PC-9 (cell line): ENCODE results near the gene ARHGAP10. TPM values are rescaled to one million over a fixed set of nuclear protein-coding genes. Genes with fewer than 3 reads are reported as not detected.

Source experiments
- BruUV-seq: library from RNA; stranded (reverse); fragments of 400-500 nt; replicated peaks from 2 replicates; lab custom pipeline; 2021; lab: Mats Ljungman, UMichigan
- CTCF ChIA-PET: fragments of 300-600 bp; sonication (Branson Sonifier 250); formaldehyde crosslinking; loops from one replicate; lab custom pipeline; 2022; ENCODE audit warnings: antibody characterized with exemption; lab: Charles Lee
- POLR2A ChIA-PET: fragments of 300-600 bp; sonication (Branson Sonifier 250); formaldehyde crosslinking; loops from one replicate; lab custom pipeline; 2022; ENCODE audit warnings: antibody characterized with exemption; ENCODE audit not compliant: unreplicated experiment; lab: Charles Lee
- DNase-seq, 2 experiments: peaks; one replicate each; pipeline versions ENCODE4 v3.0.0 to v3.0.0-alpha.2; 2015 to 2022; ENCODE audit warnings: mixed read lengths in 1 of 2
- H2AFZ ChIP-seq: fragments of 200-600 bp; sonication (generic); 2 replicates; pipeline ENCODE4 v1.8.1; 2017; ENCODE audit warnings: antibody characterized with exemption
- H3F3A ChIP-seq: fragments of 200-600 bp; sonication (generic); 2 replicates; pipeline ENCODE4 v1.8.1; 2017; ENCODE audit warnings: antibody characterized with exemption, mild to moderate bottlenecking, low read depth; ENCODE audit not compliant: insufficient read depth
- H3K27ac ChIP-seq: fragments of 200-600 bp; sonication (generic); 2 replicates; pipeline ENCODE4 v1.6.1; 2016; ENCODE audit warnings: mixed run types
- H3K27me3 ChIP-seq: fragments of 200-600 bp; sonication (generic); 2 replicates; pipeline ENCODE4 v1.6.1; 2016; ENCODE audit warnings: low read depth, mixed run types; ENCODE audit not compliant: insufficient read depth
- H3K36me3 ChIP-seq: fragments of 200-600 bp; sonication (generic); 2 replicates; pipeline ENCODE4 v1.6.1; 2016; ENCODE audit warnings: low read depth, mixed run types
- H3K4me1 ChIP-seq: fragments of 200-600 bp; sonication (generic); replicated peaks from 2 replicates; pipeline ENCODE4 v1.6.1; 2016; ENCODE audit warnings: mixed run types; ENCODE audit not compliant: insufficient read depth
- H3K4me2 ChIP-seq: fragments of 200-600 bp; sonication (generic); 2 replicates; pipeline ENCODE4 v1.6.1; 2017; ENCODE audit warnings: mixed run types
- H3K4me3 ChIP-seq: fragments of 200-600 bp; sonication (generic); 2 replicates; pipeline ENCODE4 v1.6.1; 2016; ENCODE audit warnings: mixed run types
- H3K79me2 ChIP-seq: fragments of 200-600 bp; sonication (generic); 2 replicates; pipeline ENCODE4 v1.6.1; 2017; ENCODE audit warnings: low read depth, mixed run types
- H3K9me2 ChIP-seq: fragments of 200-600 bp; sonication (generic); 2 replicates; pipeline ENCODE4 v1.8.1; 2017; ENCODE audit warnings: mild to moderate bottlenecking; ENCODE audit not compliant: insufficient read depth
- H3K9me3 ChIP-seq: fragments of 200-600 bp; sonication (generic); 2 replicates; pipeline ENCODE4 v1.8.1; 2016; ENCODE audit warnings: low read depth; ENCODE audit not compliant: insufficient read depth
- H4K20me1 ChIP-seq: fragments of 200-600 bp; sonication (generic); 2 replicates; pipeline ENCODE4 v1.8.1; 2017; ENCODE audit not compliant: insufficient read depth
- CTCF ChIP-seq: fragments of 200-600 bp; sonication (generic); conservative IDR thresholded peaks from 2 replicates; pipeline ENCODE4 v1.6.1; 2017; ENCODE audit warnings: mixed run types, antibody characterized with exemption, mild to moderate bottlenecking, moderate library complexity
- EZH2 ChIP-seq: fragments of 200-600 bp; sonication (generic); IDR thresholded peaks from 2 replicates; pipeline ENCODE4 v1.8.0; 2017; ENCODE audit warnings: antibody characterized with exemption, low read depth
- intact Hi-C: fragments of 100-400 bp; cut with micrococcal nuclease; formaldehyde crosslinking; loops from one replicate; pipeline ENCODE4 v1.10.0; 2022; ENCODE audit not compliant: unreplicated experiment
- total RNA-seq: library from RNA; stranded (reverse); gene quantifications from 2 replicates; pipeline ENCODE4 v1.2.3, GENCODE V29; 2021

Gene ARHGAP10
- total RNA-seq, 1 experiment from 2014 or later: 27.5 TPM

GRCh38 chr4:148090503-148091476 is 358.9 kb downstream of the ARHGAP10 start:
- ChIA-PET POLR2A (no interaction called here), CTCF (no interaction called here)
- no peak for TF ChIP-seq EZH2
- TF ChIP-seq CTCF: no peak
- no peak for DNase-seq
- Histone ChIP-seq H3K27me3 (no peaks in the 10 kb centered on the region), H3K36me3 (no peaks in the 10 kb centered on the region), H3K4me1 (no peaks in the 10 kb centered on the region), H3K9me3 (no peaks in the 10 kb centered on the region), H3F3A (no peaks in the 10 kb centered on the region), H3K9me2 (no peaks in the 10 kb centered on the region), H2AFZ (no peak overlapping the region), H3K79me2 (no peaks in the 10 kb centered on the region), H3K4me3 (no peak overlapping the region), H4K20me1 (no peaks in the 10 kb centered on the region), H3K4me2 (no peak overlapping the region), H3K27ac (no peak overlapping the region)
- no TSS peak for BruUV-seq
- intact Hi-C loops: no loop called here

GRCh38 chr4:148091896-148092295 is 360.0 kb downstream of the ARHGAP10 start:
- no peaks in the 10 kb centered on the region for H4K20me1 ChIP-seq
- H3K27me3 ChIP-seq: no peaks in the 10 kb centered on the region
- H3K4me2 ChIP-seq: no peak overlapping the region
- H3K79me2 ChIP-seq: no peaks in the 10 kb centered on the region
- no TSS peak for BruUV-seq
- no peak overlapping the region for H2AFZ ChIP-seq
- CTCF ChIA-PET: no interaction called here
- no peaks in the 10 kb centered on the region for H3K36me3 ChIP-seq
- H3K27ac ChIP-seq: no peak overlapping the region
- H3K9me3 ChIP-seq: no peaks in the 10 kb centered on the region
- no peaks in the 10 kb centered on the region for H3K9me2 ChIP-seq
- H3K4me3 ChIP-seq: no peak overlapping the region
- POLR2A ChIA-PET: interaction anchor here (0.7 kb wide), 1 partner anchor 23 kb away, joined by 5 read pairs; no protein-coding TSS in a partner anchor
- intact Hi-C loops: no loop called here
- no peaks in the 10 kb centered on the region for H3F3A ChIP-seq
- no peak for TF ChIP-seq CTCF
- no peak for TF ChIP-seq EZH2
- DNase-seq: no peak
- H3K4me1 ChIP-seq: no peaks in the 10 kb centered on the region

GRCh38 chr4:148092316-148093014 is 360.6 kb downstream of the ARHGAP10 start:
- no peak overlapping the region for H3K27ac ChIP-seq
- TF ChIP-seq CTCF (no peak), EZH2 (no peak)
- H3K9me2 ChIP-seq: no peaks in the 10 kb centered on the region
- no peaks in the 10 kb centered on the region for H3K4me1 ChIP-seq
- CTCF ChIA-PET: no interaction called here
- no peaks in the 10 kb centered on the region for H3K36me3 ChIP-seq
- H3K4me2 ChIP-seq: no peak overlapping the region
- intact Hi-C loops: no loop called here
- no peak for DNase-seq
- no TSS peak for BruUV-seq
- no peaks in the 10 kb centered on the region for H3F3A ChIP-seq
- no peaks in the 10 kb centered on the region for H3K27me3 ChIP-seq
- H3K4me3 ChIP-seq: no peak overlapping the region
- H3K9me3 ChIP-seq: no peaks in the 10 kb centered on the region
- no peaks in the 10 kb centered on the region for H4K20me1 ChIP-seq
- POLR2A ChIA-PET: interaction anchor here (0.7 kb wide), 1 partner anchor 24 kb away, joined by 5 read pairs; no protein-coding TSS in a partner anchor
- H3K79me2 ChIP-seq: no peaks in the 10 kb centered on the region
- H2AFZ ChIP-seq: no peak overlapping the region
